Activated gamma-delta T cell treated with anti-CD3 and anti-CD28 coated beads, Interleukin-2, amount 50 U/mL, for 16 hours (primary cell): ENCODE data around the gene TRIML1.
"Not testable (repeated sequence)": the region's sequence is repeated elsewhere in the genome, so short reads cannot be mapped to it uniquely, and the experiment has no call there.

Experiments used
- DNase-seq: peaks from one replicate; pipeline ENCODE4 v3.0.0-alpha.2; 2020; ENCODE audit warnings: low read depth

Gene TRIML1

DNA sequence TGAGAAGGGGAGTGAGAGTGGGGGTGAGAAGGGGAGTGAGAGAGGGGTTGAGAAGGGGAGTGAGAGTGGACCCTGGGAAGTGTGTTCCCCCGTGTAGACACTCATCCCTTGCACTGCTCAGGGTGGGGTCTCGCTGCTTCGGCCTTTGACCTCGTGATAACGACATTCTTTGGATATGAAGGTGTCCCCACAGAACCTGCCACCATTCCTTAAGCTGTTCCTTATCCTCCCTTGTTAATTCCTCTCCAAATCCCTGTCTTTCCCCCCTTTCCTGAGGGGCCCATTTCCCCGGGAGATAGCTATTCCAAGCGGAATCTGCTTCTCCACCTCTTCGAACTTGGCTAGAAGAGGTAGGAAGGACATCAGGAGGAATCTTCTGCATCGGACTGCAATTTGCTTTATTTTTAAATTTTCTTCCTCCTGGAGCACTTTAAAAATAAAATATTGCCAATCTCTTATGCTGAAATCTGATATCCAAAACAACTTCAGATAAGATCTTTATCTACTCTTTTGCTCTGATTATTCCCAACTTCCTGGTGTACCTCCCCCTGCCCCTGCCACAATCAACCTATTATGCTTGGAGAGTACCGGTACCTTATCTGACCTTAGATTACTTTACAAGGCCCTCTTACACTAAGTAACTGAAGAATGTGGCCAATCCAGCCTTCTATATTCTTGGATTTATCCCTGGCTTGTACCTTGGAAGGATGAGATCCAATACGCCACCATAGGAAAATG, 15.6 kb downstream of the TRIML1 start:
- DNase-seq, result no peak

DNA sequence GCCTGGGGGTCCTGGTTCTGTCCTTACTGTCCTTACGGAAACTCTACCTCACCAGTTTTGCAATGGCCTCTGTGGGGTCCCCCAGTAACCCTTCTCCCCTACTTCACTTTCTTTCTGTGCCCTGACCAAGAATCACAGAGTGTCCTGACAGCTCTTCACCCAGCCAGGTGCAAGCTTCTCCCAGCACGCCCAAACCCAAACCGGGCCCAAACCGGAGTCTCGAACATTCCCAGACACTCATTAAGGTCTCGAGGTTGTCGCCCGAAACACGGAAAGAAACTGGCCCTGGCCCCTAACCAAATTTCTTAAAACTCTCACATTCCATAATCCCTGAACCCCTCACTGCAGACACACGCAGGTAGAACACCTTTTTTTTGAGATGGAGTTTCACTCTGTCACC, 19.1 kb downstream of the TRIML1 start:
- DNase-seq, result no peak

DNA sequence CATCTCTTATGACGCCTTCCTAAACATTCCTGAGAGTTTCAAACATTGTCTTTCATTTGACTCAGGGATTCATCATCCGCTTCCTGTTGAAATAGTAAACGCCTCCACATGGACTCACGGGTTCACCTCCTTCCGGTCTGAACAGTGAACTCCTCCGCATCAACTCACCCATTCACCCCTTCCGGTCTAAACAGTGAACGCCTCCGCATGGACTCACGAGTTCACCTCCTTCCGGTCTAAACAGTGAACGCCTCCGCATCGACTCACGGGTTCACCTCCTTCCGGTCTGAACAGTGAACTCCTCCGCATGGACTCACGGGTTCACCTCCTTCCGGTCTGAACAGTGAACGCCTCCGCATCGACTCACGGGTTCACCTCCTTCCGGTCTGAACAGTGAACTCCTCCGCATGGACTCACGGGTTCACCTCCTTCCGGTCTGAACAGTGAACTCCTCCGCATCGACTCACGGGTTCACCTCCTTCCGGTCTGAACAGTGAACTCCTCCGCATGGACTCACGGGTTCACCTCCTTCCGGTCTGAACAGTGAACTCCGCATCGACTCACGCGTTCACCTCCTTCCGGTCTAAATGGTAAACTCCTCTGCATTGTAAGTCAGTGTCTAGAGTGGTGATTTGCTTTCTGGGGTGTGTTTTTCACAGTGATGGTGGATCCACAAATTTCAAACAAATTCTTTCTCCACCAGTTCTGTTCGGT, 20.4 kb downstream of the TRIML1 start:
- DNase-seq, result not testable (repeated sequence)

DNA sequence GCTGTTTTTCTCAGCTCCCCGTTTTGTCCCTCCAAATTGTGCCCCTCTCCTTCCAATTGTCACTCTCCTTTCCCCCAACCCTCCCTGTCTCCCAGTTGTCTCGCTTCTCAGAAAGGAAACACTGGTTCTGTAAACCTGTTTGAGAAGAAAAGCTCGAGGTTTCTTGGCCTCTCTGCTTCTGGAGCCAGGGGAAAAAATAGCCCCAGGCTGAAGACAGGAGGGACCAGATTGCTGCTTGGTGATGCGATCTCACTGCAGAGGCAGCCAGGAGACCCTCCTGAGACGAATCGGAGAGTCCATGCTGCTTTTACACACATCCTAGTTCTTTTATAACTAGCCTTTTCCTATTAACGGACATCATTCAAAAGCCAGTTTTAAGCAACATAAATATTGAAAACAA, 21.2 kb downstream of the TRIML1 start:
- no peak for DNase-seq

DNA sequence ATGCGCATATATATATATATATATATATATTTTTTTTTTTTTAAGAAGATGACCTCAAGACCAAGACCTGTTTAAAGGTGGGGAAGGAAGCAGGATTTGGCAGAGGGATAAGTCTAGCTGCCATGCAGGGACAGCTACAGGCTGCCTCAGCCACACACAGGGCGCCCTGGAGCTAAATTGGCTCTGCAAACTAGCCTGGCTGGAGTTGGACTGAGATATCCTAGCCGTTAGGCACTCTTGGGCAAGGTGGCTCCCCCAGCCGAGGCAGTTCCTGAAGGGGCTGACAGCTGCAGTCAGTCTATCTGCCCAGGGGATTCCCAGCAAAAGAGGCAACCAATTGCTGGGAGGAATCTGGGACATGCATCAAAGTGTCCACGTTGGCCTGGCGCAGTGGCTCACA, 21.9 kb downstream of the TRIML1 start:
- no peak for DNase-seq

DNA sequence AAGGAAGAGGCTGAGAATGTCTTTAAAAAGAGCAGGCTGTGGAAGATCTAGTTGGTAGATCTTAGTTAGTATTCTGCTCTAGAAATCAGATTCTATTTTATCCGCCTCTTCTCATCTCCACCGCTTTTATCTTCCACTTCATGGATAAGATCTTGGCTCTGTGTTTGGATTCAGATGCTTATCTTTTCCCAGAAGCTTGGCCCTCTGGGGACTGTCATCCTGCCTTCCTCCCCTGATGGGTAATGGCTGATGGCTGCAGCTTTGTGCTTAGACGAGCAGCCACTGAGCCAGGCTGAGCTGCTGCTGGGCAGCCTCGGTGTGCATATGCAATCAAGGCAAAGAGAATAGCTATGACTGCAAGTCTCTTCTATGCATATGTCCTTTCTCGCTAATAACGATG, 23.5 kb downstream of the TRIML1 start:
- DNase-seq, result no peak

DNA sequence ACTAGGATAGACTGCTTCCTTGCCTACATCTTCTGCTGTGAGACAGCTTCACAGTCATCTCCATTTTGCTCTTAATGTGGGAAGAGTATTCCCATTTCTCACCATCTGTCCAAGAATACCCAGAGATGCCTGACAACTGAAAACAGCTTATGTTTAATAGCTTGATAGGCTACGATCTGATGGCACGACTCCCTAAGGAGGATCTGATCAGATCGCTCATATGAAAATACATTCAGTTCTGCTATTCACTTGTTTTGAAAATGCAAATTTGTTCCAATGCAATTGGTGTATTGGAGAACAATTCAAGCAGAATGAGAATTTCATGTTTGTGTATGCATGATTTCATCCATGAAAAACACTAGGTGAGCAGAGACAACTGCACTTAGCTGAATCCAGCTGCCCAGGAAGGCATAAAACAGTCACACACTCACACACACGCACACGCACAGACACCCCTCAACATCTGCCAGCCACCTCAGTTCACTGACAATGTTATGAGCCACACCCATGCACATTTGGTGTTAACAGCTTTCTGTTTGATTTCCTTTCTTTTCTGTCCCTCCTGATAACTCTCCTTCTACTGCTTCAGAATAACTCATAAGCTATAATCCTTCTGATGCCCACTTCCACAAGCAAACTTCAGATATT, 29.6 kb downstream of the TRIML1 start:
- DNase-seq, result no peak

DNA sequence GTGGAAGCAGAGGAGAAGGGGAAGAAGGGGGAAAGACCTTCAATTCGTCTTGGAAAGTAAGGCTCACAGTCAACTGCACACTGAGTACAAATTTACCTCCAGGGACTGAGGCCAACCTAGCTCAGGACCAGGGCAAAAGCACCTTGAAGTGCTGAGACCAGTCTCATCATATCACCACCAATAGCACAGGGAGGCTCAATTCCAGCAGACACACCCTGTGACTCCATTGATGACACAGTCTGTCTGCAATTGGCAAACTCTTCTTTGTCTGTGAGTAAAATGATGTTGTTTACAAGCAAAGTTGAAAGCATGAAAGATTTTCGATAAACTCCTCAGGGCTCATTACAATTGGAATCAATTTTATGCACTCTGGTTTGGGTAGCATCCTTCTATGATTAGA, 32.3 kb downstream of the TRIML1 start:
- DNase-seq, result no peak

DNA sequence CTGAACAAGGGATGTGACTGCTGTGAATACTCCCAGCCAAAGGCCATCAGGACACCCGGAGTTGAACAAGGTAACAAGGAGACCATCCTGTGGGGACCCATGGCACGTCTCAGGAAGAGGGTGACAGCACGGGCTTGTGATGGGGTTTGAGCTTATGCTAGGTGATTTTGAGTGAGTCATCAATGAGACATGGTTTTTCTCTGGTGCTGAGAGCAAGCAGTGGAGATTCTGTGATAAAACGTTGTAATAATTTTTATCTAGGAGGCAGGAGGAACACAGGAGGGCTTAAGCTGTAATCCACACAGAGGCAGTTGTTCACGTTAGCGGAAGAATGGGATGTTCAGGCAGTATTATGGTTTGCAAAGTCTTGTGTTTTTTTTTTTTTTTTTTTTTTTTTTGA, 36.0 kb downstream of the TRIML1 start:
- no peak for DNase-seq

DNA sequence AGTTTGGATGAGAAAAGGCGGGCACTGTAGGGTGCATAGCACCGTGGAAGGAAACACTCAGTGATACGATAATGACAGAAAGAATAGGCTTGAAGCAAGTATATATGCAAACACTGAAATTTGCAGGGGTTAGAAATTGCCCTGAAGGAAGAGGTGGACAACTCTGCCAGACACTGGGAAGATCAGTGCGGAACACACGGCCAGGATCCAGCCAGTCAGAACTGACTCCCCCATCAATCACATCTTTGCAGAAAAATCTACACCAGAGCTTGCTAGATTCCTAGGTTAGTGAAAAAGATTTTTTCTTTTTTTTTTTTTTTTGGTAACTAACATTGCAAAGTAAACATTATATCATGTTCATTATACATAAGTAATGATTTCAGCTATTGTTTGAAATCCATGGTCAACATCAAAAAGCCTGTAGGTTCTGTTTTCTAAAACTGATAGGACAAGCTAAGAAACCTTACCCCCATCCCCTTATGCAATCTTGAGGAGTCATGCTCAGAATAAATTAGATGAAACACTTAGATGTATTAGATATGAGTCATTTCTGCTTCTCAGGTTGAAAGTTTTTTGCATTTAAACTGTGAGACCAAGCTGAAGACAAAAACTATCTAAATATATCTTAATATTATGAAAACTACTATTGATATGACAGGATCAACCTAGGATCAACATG, 38.9 kb downstream of the TRIML1 start:
- no peak for DNase-seq

DNA sequence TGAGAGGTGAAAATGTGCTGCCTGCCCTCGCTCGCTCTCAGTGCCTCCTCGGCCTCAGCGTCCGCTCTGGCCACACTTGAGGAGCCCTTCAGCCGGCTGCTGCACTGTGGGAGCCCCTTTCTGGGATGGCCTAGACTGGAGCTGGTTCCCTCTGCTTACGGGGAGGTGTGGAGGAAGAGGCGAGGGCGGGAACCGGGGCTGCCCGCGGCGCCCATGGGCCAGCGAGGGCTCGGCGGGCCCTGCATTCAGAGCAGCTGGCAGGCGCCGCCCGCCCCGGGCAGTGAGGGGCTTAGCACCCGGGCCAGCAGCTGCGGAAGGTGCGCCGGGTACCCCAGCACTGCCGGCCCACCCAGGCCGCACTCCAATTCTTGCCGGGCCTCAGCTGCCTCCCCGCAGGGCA, 39.6 kb downstream of the TRIML1 start:
- DNase-seq, result no peak

DNA sequence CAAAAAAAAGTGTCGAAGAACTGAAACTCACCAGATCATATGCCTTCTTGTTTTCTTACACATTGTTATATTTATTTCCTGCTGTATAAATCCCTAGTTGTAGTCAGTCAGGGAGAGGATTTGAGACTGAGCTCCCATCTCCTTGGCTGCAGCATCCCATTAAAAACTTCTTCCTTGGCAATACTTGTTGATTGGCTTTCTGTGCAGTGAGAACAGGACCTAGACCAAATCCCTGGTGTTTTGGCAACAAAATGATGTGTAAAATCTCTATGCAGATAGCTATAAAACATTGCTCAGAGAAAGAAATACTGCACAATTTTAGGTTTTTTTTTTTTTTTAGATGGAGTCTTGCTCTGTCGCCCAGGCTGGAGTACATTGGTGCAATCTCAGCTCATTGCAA, 47.9 kb downstream of the TRIML1 start:
- DNase-seq, result no peak

DNA sequence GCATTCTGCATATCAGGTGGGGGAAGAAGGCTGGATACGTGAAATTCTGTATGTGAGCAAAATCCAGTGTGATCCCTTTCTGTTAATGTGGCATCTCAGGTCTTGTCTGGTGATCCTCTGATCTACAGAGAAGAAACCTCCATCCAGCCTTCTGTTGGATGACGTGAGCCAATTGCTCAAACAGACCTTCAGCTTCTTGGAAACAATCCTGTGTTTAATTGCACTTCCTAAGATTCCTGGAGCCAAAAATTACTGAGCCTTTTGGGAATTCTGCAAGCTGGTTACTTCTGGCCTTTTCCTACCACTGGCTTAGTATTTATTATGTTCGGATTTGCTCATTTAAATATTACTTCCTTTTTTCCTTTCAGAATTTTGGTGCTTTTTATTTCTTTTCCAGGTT, 51.2 kb downstream of the TRIML1 start:
- no peak for DNase-seq

DNA sequence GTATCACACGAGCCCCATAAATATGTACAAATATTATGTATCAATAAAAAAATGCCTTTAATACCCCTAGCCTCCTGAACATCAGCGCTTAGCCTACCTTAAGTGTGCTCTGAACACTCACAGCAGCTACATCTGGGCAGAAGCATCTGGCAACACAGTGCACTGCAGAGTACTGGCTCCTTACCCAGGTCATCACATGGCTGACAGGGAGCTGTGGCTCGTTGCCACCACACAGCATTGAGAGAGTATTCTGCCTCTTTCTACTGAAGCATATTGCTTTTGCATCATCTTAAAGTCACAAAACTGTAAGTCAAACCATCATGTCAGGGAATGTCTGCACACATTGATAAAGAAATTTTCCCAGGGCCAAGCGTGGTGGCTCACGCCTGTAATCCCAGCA, 55.2 kb downstream of the TRIML1 start:
- no peak for DNase-seq

DNA sequence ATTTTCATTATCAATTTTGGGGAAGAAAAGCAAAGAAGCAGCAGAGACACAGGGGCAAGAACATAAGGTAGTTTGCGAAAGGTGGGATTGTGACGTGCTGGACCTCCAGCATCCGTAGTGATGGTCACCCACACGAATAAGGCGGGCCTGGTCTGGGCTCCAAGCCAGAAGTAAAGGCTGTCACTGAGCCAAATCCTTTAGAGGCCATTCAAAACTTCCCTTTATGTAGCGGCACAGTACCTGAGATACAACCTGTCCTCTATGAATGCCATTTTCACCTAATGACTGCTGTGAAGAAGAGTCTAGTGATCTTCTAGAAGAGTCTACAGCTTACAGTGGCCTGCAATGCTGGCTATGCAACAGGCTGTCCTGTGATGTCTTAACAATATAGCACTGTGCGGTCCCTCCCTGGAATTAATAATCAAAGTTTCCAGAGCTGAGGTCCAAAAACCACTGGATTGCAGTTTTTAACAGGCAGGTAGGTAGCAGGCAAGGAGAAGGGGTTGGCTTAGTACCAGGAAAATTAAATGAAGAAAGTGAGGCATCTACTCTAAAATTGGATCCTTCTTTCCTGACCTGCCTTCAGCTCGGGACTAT, 56.2 kb downstream of the TRIML1 start:
- no peak for DNase-seq

DNA sequence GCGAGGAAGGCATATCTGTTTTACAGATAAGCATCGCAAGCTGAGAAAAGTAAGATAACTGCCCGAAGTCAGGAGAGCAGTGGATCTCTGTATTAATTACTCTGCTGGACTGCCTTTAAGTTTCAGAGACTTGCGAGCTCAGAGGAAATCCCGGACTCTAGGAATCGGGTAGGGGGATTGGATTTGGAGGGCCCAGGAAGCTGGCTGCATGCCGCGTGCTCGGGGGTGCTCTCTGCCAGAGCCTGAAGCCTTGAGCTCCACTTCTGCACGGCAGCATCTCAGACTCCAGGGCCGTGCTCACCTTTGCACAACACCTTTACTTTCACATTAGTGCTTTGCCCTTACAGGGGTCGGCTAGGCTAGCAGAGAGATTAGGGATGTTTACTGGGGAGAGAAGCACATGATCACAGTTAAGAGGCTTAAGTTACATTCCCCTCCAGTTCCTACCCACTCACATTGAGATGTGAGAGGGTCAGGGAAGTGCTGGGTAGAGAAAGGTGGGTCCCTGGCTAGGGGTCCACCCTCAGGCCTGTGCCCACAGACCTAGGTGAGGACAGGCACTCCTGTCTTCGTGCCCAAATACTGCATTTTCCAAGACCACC, 57.0 kb downstream of the TRIML1 start:
- no peak for DNase-seq
